ENCODE measurements around the gene GJC1. TPM values are rescaled to one million over a fixed set of nuclear protein-coding genes. Genes with fewer than 3 reads are reported as not detected.

Gene GJC1
- total RNA-seq, 1 donor from 2014 or later: 7.5 TPM

DNA sequence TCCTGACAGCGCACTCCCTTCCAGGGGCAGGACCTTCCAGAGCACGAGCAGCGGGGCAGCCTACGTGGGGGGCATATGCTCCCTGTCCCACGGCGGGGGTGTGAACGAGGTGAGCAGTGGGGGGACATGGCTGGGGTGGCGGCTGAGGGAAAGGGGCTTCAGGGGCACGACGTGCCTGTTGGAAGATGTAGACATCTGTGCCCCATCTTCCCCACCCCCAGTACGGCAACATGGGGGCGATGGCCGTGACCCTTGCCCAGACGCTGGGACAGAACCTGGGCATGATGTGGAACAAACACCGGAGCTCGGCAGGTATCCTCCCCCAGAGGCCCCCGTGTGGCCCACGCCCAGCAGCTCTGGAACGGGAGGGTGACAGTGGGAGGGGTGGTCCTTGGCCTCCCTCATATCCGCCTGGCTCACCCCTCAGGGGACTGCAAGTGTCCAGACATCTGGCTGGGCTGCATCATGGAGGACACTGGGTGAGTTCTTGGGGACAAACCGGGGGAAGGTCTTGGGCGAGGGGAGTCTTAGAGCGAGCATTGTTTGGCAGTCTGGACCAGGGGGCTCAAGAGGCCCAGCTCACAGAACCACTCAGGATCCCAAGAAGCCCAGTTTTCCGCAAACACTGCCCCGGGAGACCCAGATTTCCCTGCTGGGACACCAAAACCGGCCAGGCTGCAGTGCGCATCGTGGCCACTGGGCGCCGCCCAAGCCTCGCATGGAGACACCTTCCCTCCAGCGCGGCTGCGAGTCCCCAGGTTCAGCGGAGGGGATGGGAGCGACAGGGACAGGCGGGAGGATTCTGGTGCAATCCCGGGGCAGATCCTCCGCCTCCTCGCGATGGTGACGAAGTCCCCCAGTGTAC is 55.6 kb downstream of the GJC1 start:
- no peaks in the 10 kb centered on the region for H3K36me3 Mint-ChIP-seq (ENCODE audit: low read depth)
- peak overlapping the region; percentile 81 for H3K27ac Mint-ChIP-seq
- peak; percentile 97 for DNase-seq
- intact Hi-C loops (cut with micrococcal nuclease): loop anchor here (1.0 to 10.0 kb wide), 4 partner anchors 55 to 248 kb away; no protein-coding TSS in a partner anchor
- peaks cover 12% of the 10 kb centered on the region for H3K4me1 Mint-ChIP-seq
- no peaks in the 10 kb centered on the region for H3K9me3 Mint-ChIP-seq
- peak overlapping the region; percentile 88 for H3K4me3 Mint-ChIP-seq
- peaks cover 8% of the 10 kb centered on the region for H3K27me3 Mint-ChIP-seq

DNA sequence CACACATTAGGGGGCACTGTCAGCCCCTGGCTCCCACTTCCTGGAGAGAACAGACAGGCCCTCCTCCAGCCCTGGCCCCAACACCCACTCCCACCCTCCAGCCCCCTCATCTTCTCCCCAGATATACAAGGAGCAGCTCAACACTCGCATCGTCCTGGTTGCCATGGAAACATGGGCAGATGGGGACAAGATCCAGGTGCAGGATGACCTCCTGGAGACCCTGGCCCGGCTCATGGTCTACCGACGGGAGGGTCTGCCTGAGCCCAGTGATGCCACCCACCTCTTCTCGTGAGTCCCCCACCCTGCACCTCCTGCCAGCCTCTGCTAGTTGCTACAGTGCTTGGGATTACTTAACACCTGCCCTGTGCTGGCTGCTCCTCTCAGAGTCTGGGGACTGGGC is 56.9 kb downstream of the GJC1 start:
- intact Hi-C loops (cut with micrococcal nuclease): loop anchor here (10.0 kb wide), 1 partner anchor 238 kb away; no protein-coding TSS in a partner anchor
- Mint-ChIP-seq H3K4me1 (peaks cover 12% of the 10 kb centered on the region), H3K27ac (no peak overlapping the region), H3K9me3 (no peaks in the 10 kb centered on the region), H3K27me3 (peaks cover 8% of the 10 kb centered on the region), H3K36me3 (ENCODE audit: low read depth) (no peaks in the 10 kb centered on the region), H3K4me3 (no peak overlapping the region)
- peak; percentile 53 for DNase-seq

DNA sequence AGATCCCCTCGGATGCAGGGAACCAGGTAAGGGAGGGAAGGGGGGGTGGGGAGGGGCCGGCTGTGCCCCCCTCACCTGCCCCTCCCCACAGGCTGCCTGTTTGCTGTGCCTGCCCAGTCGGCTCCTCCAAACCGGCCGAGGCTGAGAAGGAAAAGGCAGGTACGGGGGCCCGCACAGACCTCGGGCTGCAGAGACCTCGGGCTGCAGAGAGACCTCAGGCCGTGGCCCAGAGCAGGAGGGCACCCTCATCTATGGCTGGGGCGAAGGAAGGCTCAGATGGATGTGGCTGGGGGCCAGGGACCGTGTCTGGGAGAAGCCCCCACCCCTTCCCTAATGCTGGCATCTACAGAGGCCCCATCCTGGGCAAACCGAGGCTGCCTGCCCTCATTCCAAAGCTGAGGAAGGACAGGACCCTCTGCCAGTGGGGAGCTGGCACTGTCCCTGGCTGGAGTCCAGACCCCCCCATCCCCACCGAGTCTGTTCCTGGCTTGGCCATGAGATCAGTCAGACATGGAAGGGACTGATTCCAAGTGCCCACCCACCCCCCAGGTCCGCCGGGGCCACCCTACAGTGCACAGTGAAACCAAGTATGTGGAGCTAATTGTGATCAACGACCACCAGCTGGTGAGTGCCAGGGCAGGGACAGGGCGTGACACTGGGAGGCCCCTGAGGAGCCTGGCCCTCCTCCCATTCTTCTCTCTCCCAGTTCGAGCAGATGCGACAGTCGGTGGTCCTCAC is 57.6 kb downstream of the GJC1 start:
- no peaks in the 10 kb centered on the region for H3K9me3 Mint-ChIP-seq
- H3K27ac Mint-ChIP-seq: no peak overlapping the region
- no peaks in the 10 kb centered on the region for H3K36me3 Mint-ChIP-seq (ENCODE audit: low read depth)
- H3K4me3 Mint-ChIP-seq: no peak overlapping the region
- DNase-seq: peak; percentile 53
- intact Hi-C loops (cut with micrococcal nuclease): loop anchor here (10.0 kb wide), 1 partner anchor 238 kb away; no protein-coding TSS in a partner anchor
- peaks cover 13% of the 10 kb centered on the region for H3K4me1 Mint-ChIP-seq
- H3K27me3 Mint-ChIP-seq: peaks cover 8% of the 10 kb centered on the region

DNA sequence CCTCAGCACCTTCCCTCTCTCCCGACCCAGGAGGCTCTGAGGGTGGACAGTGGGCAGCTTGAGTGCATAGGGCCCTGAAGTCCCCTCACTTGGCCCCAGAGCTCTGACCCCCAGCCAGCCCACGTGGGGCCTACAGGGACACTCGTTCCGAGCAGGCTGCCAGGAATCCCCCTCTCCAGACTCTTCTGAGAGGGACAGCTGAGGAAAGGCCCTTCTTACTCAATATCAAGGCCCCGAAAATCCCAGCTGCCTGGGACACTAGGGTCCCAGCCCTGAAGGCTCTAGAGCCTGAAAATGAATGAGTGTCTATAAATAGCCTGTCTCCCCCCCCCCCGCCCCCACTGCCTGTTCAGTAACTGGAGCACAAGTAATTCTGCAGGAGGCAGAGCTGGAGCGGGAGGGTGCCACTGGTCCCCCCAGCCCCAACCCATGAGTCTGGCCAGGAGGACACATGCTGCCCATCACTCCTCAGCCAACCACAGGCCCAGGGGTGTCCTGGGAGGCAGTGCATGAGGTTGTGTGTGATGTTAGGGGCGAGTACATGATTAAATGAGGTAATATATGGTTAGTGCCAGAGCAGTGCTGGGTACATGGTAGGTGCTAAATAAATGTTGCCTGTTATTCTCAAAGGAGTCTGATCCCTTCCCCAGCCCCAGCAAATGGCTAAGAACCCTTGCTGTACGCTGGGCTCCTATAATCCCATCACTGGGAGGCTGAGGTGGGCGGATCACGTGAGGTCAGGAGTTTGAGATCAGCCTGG is 59.7 kb downstream of the GJC1 start:
- Mint-ChIP-seq H3K27me3 (peaks cover 4% of the 10 kb centered on the region), H3K4me3 (no peak overlapping the region), H3K4me1 (peaks cover 9% of the 10 kb centered on the region), H3K36me3 (ENCODE audit: low read depth) (no peaks in the 10 kb centered on the region), H3K27ac (no peak overlapping the region), H3K9me3 (no peaks in the 10 kb centered on the region)
- intact Hi-C loops (cut with micrococcal nuclease): loop anchor here (10.0 kb wide), 1 partner anchor 236 kb away; no protein-coding TSS in a partner anchor
- DNase-seq: no peak

DNA sequence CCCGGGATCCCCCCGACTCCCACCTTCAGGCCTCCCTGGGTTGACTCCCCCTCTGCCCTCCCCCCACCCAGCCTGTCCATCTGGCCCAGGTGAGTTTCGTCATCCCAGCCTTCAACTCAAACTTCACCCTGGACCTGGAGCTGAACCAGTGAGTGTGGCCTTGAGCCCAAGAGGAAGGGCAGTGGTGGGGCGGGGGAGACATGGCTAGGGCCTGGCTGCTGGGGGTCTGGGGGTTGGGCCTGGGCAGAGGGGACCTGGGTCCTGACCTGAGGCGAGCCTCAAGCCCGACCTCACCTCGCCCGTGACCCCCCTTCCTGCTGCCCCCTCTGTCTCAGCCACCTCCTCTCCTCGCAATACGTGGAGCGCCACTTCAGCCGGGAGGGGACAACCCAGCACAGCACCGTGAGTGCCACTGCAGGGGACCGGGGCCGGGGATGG is 60.4 kb downstream of the GJC1 start:
- no peaks in the 10 kb centered on the region for H3K36me3 Mint-ChIP-seq (ENCODE audit: low read depth)
- H3K4me1 Mint-ChIP-seq: peaks cover 7% of the 10 kb centered on the region
- H3K27ac Mint-ChIP-seq: no peak overlapping the region
- intact Hi-C loops (cut with micrococcal nuclease): loop anchor here (10.0 kb wide), 1 partner anchor 235 kb away; no protein-coding TSS in a partner anchor
- peaks cover 4% of the 10 kb centered on the region for H3K27me3 Mint-ChIP-seq
- H3K4me3 Mint-ChIP-seq: no peak overlapping the region
- H3K9me3 Mint-ChIP-seq: no peaks in the 10 kb centered on the region
- DNase-seq: no peak

DNA sequence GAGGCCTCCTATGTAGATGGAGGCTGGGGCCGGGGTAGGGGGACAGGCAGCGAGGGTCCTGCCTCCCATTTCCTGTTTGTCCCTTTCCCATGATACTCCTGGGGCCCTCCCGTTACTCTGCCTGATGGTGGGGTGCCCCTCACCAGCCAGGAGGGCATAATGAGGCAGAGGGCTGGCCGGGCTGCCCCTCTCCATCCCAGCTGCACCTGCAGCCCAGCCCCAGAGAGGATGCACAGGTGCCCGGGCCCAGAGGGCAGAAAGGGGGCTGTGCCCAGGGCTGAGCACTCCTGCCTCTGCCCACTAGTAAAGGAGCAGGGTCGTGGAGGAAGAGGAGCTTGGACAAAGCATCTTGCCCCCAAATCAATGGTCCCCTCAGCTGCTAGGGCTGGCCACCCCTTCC is 60.9 kb downstream of the GJC1 start:
- Mint-ChIP-seq H3K36me3 (ENCODE audit: low read depth) (no peaks in the 10 kb centered on the region), H3K27me3 (peaks cover 4% of the 10 kb centered on the region), H3K4me1 (peaks cover 7% of the 10 kb centered on the region), H3K9me3 (no peaks in the 10 kb centered on the region), H3K4me3 (no peak overlapping the region), H3K27ac (no peak overlapping the region)
- intact Hi-C loops (cut with micrococcal nuclease): no loop called here
- DNase-seq: no peak

DNA sequence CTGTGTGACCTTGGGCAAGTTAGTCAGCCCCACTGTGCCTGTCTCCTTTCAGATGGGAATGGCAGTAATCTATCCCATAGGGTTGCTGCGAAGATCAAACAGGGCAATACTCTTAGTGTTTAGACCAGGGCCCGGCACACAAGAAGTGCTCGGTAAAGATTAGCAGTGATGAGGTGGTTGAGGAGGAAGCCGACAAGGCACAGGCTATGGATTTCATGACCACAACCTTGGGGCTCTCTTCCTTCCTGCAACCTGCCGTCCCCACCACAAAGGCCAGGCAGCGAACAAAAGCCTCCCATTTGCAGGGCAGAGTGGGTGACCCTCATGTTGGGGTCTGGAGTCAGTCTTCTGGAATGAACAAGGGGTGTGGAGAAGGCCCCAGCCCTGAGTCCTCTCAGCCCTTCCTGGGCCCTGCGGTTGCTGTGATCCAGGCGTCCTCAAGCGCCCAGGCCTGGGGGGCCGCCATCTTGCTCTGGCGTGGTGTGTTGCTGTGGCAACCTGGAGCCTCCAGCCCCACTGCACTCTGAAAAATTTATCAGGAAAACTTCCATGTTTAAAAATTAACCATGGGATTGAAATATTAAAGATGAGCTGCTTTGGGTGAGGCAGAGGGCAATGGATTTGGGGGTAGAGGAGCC is 61.5 kb downstream of the GJC1 start:
- Mint-ChIP-seq H3K4me1 (peaks cover 7% of the 10 kb centered on the region), H3K27me3 (peaks cover 4% of the 10 kb centered on the region), H3K4me3 (no peak overlapping the region), H3K27ac (no peak overlapping the region), H3K36me3 (ENCODE audit: low read depth) (no peaks in the 10 kb centered on the region), H3K9me3 (no peaks in the 10 kb centered on the region)
- intact Hi-C loops (cut with micrococcal nuclease): no loop called here
- peak; percentile 59 for DNase-seq

DNA sequence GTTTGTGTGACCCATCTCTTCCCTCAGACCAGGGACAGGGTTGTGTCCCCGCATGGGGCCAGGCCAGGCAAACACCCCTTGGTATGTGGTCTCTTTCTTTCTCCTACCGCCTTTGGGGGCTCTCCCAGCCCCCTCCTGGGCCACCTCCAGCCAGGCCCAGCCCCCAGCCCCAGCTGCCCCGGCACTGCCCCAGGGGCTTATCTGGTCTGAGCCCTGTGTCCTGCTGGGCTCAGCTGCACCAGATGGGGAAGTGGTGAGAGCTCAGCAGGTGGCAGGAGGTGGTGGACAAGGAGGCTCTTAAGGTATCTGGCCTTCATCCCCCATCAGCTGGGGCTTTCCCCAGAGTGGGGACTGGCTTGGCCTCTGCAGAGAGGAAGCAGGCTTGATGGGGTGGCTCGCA is 62.6 kb downstream of the GJC1 start:
- Mint-ChIP-seq H3K27me3 (peaks cover 4% of the 10 kb centered on the region), H3K4me1 (peaks cover 7% of the 10 kb centered on the region), H3K27ac (no peak overlapping the region), H3K36me3 (ENCODE audit: low read depth) (no peaks in the 10 kb centered on the region), H3K4me3 (no peak overlapping the region), H3K9me3 (no peaks in the 10 kb centered on the region)
- DNase-seq: no peak
- intact Hi-C loops (cut with micrococcal nuclease): no loop called here

DNA sequence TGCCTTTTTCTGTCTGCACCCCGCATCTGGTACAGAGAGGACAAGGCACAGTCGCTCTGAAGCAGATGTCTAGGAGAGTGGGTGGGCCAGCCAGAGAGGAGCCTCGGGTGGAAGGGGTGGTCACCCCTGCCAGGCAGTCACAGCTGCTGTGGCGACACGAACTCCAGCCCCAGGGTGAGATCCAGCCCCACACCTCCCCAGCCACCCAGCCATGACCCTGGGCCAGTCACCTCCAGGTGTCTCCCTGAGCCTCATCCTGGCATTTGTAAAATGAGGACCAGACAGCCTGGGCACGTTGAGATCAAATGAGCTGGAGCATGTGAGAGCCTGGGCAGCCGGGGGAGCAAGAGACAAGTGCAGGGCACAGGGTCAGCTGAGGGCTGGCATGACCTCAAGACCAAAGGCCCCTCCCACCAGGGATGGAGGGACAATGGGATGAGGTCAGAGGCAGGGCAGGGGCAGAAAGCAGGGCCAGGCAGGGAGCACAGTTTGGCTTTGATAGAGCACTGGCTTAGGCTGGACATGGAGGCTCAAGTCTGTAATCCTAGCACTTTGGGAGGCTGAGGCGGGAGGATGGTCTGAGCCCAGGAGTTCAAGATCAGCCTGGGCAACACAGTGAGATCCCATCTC is 63.6 kb downstream of the GJC1 start:
- H3K27me3 Mint-ChIP-seq: peaks cover 4% of the 10 kb centered on the region
- no peak for DNase-seq
- H3K4me3 Mint-ChIP-seq: no peak overlapping the region
- peaks cover 7% of the 10 kb centered on the region for H3K4me1 Mint-ChIP-seq
- intact Hi-C loops (cut with micrococcal nuclease): no loop called here
- no peak overlapping the region for H3K27ac Mint-ChIP-seq
- no peaks in the 10 kb centered on the region for H3K36me3 Mint-ChIP-seq (ENCODE audit: low read depth)
- H3K9me3 Mint-ChIP-seq: no peaks in the 10 kb centered on the region

DNA sequence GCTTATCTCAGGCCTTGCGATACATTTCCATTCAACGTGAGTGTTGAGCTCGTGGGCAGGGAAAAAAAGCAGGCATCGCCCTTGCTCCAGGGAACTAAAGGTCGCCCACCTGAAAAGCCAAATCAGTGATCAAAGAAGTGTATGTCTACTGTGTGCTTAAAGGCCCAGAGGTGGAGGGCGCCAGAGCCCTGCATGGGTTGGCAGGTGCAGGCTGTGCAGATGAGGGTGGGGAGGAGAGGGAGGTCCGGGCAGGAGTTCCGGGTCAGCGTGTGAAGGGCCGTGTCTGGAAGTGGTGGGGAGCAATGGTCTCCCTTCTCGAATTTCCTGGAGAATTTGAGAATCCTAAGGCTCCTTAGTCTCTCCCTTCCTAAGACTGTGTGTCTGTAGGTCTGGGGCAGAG is 64.1 kb downstream of the GJC1 start:
- Mint-ChIP-seq H3K36me3 (ENCODE audit: low read depth) (no peaks in the 10 kb centered on the region), H3K27ac (no peak overlapping the region), H3K4me1 (peaks cover 7% of the 10 kb centered on the region), H3K9me3 (no peaks in the 10 kb centered on the region), H3K4me3 (no peak overlapping the region), H3K27me3 (peaks cover 9% of the 10 kb centered on the region)
- intact Hi-C loops (cut with micrococcal nuclease): no loop called here
- DNase-seq: no peak

DNA sequence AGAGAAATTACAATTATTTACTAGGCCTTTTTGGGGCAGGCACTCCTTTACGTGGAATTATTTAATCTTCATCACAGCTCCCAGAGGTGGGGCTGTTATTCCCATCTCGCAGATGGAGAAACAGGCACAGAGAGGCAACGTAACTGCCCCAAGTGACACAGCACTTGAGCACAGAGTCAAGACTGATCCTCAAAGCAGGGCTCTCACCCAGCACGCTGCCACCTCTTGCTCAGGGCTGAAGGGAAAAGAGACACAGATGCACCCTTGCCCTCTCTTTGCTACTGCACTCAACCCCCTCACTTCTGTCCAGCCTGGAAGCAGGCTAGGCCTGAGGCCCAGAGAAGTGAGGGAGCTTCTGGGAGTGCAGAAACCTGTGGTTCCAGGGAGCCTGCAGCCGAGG is 66.9 kb downstream of the GJC1 start:
- peaks cover 18% of the 10 kb centered on the region for H3K27me3 Mint-ChIP-seq
- H3K36me3 Mint-ChIP-seq (ENCODE audit: low read depth): no peaks in the 10 kb centered on the region
- H3K9me3 Mint-ChIP-seq: no peaks in the 10 kb centered on the region
- H3K27ac Mint-ChIP-seq: no peak overlapping the region
- intact Hi-C loops (cut with micrococcal nuclease): no loop called here
- no peak for DNase-seq
- no peak overlapping the region for H3K4me3 Mint-ChIP-seq
- H3K4me1 Mint-ChIP-seq: peaks cover 2% of the 10 kb centered on the region

DNA sequence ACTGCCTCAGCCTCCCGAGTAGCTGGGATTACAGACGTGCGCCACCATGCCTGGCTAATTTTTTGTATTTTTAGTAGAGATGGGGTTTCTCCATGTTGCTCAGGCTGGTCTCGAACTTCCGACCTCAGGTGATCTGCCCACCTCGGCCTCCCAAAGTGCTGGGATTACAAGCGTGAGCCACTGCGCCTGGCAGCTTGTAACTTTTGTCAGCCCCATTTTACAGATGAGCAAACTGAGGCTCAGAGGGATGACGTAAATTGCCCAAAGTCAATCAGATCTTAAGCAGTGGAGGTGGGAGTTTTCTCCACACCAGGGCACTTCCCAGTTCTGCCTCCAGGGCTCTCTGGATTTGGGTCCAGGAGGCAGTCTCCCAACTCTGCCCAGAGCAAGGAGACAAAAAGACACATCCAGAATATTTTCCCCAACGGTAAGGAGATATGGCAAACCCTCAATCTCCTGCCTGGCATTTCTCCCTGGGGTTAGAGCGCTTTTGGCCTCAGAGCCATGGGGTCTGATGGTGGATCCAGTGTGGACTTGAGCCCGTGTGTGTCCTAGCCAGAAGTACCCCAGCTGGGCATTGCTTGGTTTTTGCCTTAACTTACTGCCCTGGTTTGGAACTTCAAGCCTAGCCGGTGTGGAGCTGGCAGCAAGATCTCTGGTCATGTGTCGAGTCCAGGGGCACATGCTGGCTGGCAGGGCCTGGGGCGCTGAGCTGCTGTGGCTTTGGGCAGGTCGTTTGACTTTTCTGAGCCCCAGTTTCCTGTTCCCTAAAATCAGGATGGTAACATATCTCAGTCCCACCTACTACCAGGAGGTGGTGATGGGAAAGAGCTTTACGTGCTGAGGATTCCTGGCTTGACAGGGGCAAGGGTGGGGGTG is 67.9 kb downstream of the GJC1 start:
- intact Hi-C loops (cut with micrococcal nuclease): no loop called here
- no peaks in the 10 kb centered on the region for H3K36me3 Mint-ChIP-seq (ENCODE audit: low read depth)
- H3K4me1 Mint-ChIP-seq: no peaks in the 10 kb centered on the region
- no peaks in the 10 kb centered on the region for H3K9me3 Mint-ChIP-seq
- no peak for DNase-seq
- peaks cover 27% of the 10 kb centered on the region for H3K27me3 Mint-ChIP-seq
- no peak overlapping the region for H3K27ac Mint-ChIP-seq
- H3K4me3 Mint-ChIP-seq: no peak overlapping the region

Measured in activated CD4-positive, alpha-beta T cell treated with anti-CD3 and anti-CD28 coated beads, Interleukin-2, amount 10 ng/mL, durations not matched to agents 24 days and 14 days (primary cell).